GM12872 (cell line): ENCODE data around the gene NT5C3A.

Experiments used
- TF ChIP-seq, protein P1 (sequence below): IDR thresholded peaks from 3 replicates; pipeline ENCODE4 v1.5.1; 2011; ENCODE audit warnings: low read depth, mild to moderate bottlenecking, low read length, moderate library complexity; ENCODE audit not compliant: insufficient read depth

The NT5C3A gene

GRCh38 chr7:33044986-33045385 lies 17.6 kb downstream of the NT5C3A start:
- TF ChIP-seq, protein P1, sequence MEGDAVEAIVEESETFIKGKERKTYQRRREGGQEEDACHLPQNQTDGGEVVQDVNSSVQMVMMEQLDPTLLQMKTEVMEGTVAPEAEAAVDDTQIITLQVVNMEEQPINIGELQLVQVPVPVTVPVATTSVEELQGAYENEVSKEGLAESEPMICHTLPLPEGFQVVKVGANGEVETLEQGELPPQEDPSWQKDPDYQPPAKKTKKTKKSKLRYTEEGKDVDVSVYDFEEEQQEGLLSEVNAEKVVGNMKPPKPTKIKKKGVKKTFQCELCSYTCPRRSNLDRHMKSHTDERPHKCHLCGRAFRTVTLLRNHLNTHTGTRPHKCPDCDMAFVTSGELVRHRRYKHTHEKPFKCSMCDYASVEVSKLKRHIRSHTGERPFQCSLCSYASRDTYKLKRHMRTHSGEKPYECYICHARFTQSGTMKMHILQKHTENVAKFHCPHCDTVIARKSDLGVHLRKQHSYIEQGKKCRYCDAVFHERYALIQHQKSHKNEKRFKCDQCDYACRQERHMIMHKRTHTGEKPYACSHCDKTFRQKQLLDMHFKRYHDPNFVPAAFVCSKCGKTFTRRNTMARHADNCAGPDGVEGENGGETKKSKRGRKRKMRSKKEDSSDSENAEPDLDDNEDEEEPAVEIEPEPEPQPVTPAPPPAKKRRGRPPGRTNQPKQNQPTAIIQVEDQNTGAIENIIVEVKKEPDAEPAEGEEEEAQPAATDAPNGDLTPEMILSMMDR: no peak

DNA sequence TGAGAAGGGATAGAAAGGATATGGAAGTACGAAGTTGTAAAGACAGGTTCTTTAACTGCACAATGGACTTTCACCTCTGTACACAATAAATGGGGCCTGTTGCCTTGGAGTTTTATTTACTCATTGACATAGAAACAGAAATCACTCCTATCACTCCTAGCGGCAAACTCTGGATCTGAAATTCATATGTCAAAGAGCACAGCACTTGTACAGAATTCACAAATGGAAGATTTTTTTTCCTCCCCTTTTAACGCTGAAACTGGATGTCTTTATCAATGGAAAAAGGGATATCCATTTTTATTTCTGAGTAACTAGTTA lies 18.2 kb downstream of the NT5C3A start:
- TF ChIP-seq, protein P1: no peak

DNA sequence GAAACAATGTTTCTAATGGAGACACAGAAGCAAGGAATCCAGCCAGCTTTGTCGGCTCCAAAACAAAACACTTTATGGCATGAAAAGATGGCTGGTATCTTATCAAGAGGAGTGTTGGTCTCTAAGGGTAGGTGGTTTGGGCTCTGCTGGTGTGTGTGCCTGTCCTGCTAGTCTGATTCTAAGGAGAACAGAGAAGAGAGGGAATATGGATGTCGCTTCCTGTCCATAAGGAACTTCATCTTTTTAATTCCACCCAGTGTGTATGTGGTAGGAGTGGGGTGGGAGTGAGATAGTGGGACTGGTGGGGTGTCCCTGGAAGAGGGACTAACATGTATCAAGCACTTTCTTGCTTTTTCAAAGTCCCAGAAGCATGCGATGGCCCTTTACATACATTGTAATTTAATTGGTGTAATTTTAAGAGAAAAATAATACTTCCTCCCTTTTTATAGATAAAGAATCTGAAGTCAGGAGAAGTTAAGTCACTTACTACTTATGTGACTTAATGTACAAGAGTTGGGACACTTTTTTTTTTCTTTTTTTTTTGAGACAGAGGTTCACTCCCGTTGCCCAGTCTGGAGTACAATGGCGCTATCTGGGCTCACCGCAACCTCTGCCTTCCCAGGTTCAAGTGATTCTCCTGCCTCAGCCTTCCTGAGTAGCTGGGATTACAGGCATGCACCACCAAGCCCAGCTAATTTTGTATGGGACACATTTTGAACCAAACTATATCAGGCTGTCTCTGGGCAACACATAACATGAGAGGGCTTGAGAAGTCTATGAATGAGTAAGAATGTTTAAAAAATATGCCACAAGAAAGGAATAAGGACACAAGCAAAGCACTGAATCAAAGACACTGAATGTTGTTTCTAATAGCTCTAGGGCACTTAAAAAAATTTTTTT lies 18.8 kb downstream of the NT5C3A start:
- TF ChIP-seq, protein P1: no peak

GRCh38 chr7:33041631-33042428 lies 20.7 kb downstream of the NT5C3A start:
- TF ChIP-seq, protein P1: no peak

GRCh38 chr7:33040803-33041516 lies 21.6 kb downstream of the NT5C3A start:
- TF ChIP-seq, protein P1: no peak

DNA sequence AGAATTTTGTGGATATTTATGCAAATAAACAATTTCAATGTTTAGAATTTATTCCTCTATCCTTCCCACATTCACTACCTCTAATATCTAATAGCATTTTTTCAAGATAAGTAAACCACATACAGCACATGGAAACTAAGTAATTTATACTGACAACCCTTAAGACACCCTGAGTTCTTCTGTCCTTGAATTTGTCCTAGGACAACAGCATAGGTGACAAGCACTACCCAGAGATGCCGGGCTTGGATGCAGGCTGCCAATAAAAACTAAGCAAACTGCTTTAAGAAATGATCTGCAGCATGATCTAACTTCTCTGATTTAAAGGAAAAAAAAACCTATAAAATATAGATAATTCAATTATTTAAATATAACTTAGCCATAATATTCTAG lies 22.7 kb downstream of the NT5C3A start:
- TF ChIP-seq, protein P1: no peak

GRCh38 chr7:33039257-33039902 lies 23.2 kb downstream of the NT5C3A start:
- TF ChIP-seq, protein P1: no peak
